GM23338 (cell line): ENCODE data around the gene DGKB. TPM values are rescaled to one million over a fixed set of nuclear protein-coding genes. Genes with fewer than 3 reads are reported as not detected.

Experiments
- ATAC-seq: fragments of 200-7000 bp; cut with Tn5 transposase; 3 replicates; pipeline ENCODE4 v1.9.1; 2020
- DNase-seq: peaks from one replicate; pipeline ENCODE4 v3.0.0-alpha.2; 2015; ENCODE audit warnings: low spot score
- H2AFZ ChIP-seq: fragments of 200-600 bp; sonication (generic); 2 replicates; pipeline ENCODE4 v1.8.0; 2016; ENCODE audit warnings: antibody characterized with exemption, mild to moderate bottlenecking, moderate library complexity
- H3F3A ChIP-seq: fragments of 200-600 bp; sonication (generic); replicated peaks from 2 replicates; pipeline ENCODE4 v1.8.0; 2017; ENCODE audit warnings: antibody characterized with exemption, mixed run types, low read depth
- H3K27ac ChIP-seq: fragments of 200-600 bp; sonication (generic); 2 replicates; pipeline ENCODE4 v1.6.1; 2016; ENCODE audit warnings: low read depth
- H3K27me3 ChIP-seq: fragments of 200-600 bp; sonication (generic); 2 replicates; pipeline ENCODE4 v1.8.0; 2016; ENCODE audit warnings: mild to moderate bottlenecking, mixed run types, moderate library complexity; ENCODE audit not compliant: insufficient read depth
- H3K36me3 ChIP-seq: fragments of 200-600 bp; sonication (generic); 2 replicates; pipeline ENCODE4 v1.8.0; 2016; ENCODE audit warnings: mild to moderate bottlenecking; ENCODE audit not compliant: insufficient read depth
- H3K4me1 ChIP-seq: fragments of 200-600 bp; sonication (generic); 2 replicates; pipeline ENCODE4 v1.8.0; 2016; ENCODE audit warnings: mild to moderate bottlenecking, moderate library complexity; ENCODE audit not compliant: insufficient read depth
- H3K4me2 ChIP-seq: fragments of 200-600 bp; sonication (generic); 2 replicates; pipeline ENCODE4 v1.7.1; 2017; ENCODE audit warnings: mixed run types
- H3K4me3 ChIP-seq: fragments of 200-600 bp; sonication (generic); 2 replicates; pipeline ENCODE4 v1.6.1; 2016; ENCODE audit warnings: mixed run types
- H3K79me2 ChIP-seq: fragments of 200-600 bp; sonication (generic); replicated peaks from 2 replicates; pipeline ENCODE4 v1.8.0; 2017; ENCODE audit warnings: mild to moderate bottlenecking; ENCODE audit not compliant: insufficient read depth
- H3K9me2 ChIP-seq: fragments of 200-600 bp; sonication (generic); 2 replicates; pipeline ENCODE4 v1.8.0; 2017; ENCODE audit not compliant: insufficient read depth
- H4K20me1 ChIP-seq: fragments of 200-600 bp; sonication (generic); replicated peaks from 2 replicates; pipeline ENCODE4 v1.8.0; 2017; ENCODE audit warnings: mild to moderate bottlenecking; ENCODE audit not compliant: insufficient read depth
- H3K27ac Mint-ChIP-seq: 2 replicates; pipeline ENCODE4 v1.8.0; 2020; ENCODE audit warnings: inconsistent platforms, mild to moderate bottlenecking, moderate library complexity, mixed read lengths
- H3K27me3 Mint-ChIP-seq: 3 replicates; pipeline ENCODE4 v1.8.0; 2022; ENCODE audit warnings: low read depth, mild to moderate bottlenecking, moderate library complexity, mixed read lengths, inconsistent platforms; ENCODE audit not compliant: insufficient read depth, poor library complexity
- H3K36me3 Mint-ChIP-seq: 3 replicates; pipeline ENCODE4 v1.8.0; 2021; ENCODE audit warnings: low read depth, mild to moderate bottlenecking, inconsistent platforms, moderate library complexity, mixed read lengths
- H3K4me1 Mint-ChIP-seq: 3 replicates; pipeline ENCODE4 v1.8.0; 2020; ENCODE audit warnings: mild to moderate bottlenecking, inconsistent platforms, mixed read lengths
- H3K4me3 Mint-ChIP-seq: 3 replicates; pipeline ENCODE4 v1.8.0; 2021; ENCODE audit warnings: moderate library complexity, mild to moderate bottlenecking, inconsistent platforms, mixed read lengths
- H3K9me3 Mint-ChIP-seq: 3 replicates; pipeline ENCODE4 v1.8.0; 2020; ENCODE audit warnings: moderate library complexity, mild to moderate bottlenecking, inconsistent platforms, mixed read lengths
- EZH2 ChIP-seq: fragments of 200-600 bp; sonication (generic); IDR thresholded peaks from one replicate; pipeline ENCODE4 v1.8.0; 2017; ENCODE audit warnings: antibody characterized with exemption, mild to moderate bottlenecking, low read depth; ENCODE audit not compliant: unreplicated experiment
- EZH2phosphoT487 ChIP-seq: fragments of 200-600 bp; sonication (generic); IDR thresholded peaks from one replicate; pipeline ENCODE4 v1.8.1; 2018; ENCODE audit warnings: antibody characterized with exemption; ENCODE audit not compliant: unreplicated experiment
- JUNB ChIP-seq: IDR thresholded peaks from one replicate; pipeline ENCODE4 v1.6.1; 2016; ENCODE audit warnings: antibody characterized with exemption; ENCODE audit not compliant: unreplicated experiment
- NANOG ChIP-seq: IDR thresholded peaks from 2 replicates; pipeline ENCODE4 v1.6.1; 2016; ENCODE audit warnings: antibody characterized with exemption, borderline replicate concordance
- POLR2AphosphoS5 ChIP-seq: IDR thresholded peaks from 2 replicates; pipeline ENCODE4 v1.6.1; 2016; ENCODE audit warnings: antibody characterized with exemption, low read depth
- STAT1 ChIP-seq: IDR thresholded peaks from one replicate; pipeline ENCODE4 v1.6.1; 2016; ENCODE audit warnings: antibody characterized with exemption; ENCODE audit not compliant: unreplicated experiment
- ZNF114 ChIP-seq: fragments of 250-450 bp; sonication (Bioruptor Pico); IDR thresholded peaks from 2 replicates; pipeline ENCODE4 v1.5.0; 2020; ENCODE audit warnings: mild to moderate bottlenecking, moderate library complexity
- ZNF331 ChIP-seq: fragments of 250-450 bp; sonication (Bioruptor Pico); IDR thresholded peaks from 2 replicates; pipeline ENCODE4 v1.5.0; 2020; ENCODE audit warnings: low read depth, mild to moderate bottlenecking, moderate library complexity
- polyA plus RNA-seq: library from polyadenylated mRNA; unstranded; fragments of >200 nt; fragmentation: Nextera tagmentation; extraction: Ambion mirVana; gene quantifications from 2 replicates; pipeline ENCODE4 v1.2.1, GENCODE V29; 2016
- total RNA-seq: library from RNA; depleted of rRNA; stranded (reverse); fragments of >200 nt; shearing (Covaris generic); gene quantifications from 2 replicates; pipeline ENCODE4 v1.2.3, GENCODE V29; 2014
- TF ChIP-seq, protein P1 (sequence below), 2 experiments: fragments of 200-600 bp in 1 of 2; sonication (generic) in 1 of 2; conservative IDR thresholded peaks; 2 replicates each; pipeline versions ENCODE4 v1.5.1 to v1.6.1; 2016 to 2017; ENCODE audit warnings: antibody characterized with exemption in 2 of 2, low read depth in 2 of 2, mild to moderate bottlenecking in 2 of 2, moderate library complexity in 1 of 2
- TF ChIP-seq, protein P2 (sequence below): IDR thresholded peaks from 2 replicates; pipeline ENCODE4 v1.6.1; 2016; ENCODE audit warnings: antibody characterized with exemption
- TF ChIP-seq, protein P3 (sequence below): IDR thresholded peaks from one replicate; pipeline ENCODE4 v1.6.1; 2018; ENCODE audit warnings: antibody characterized with exemption; ENCODE audit not compliant: unreplicated experiment
- TF ChIP-seq, protein P4 (sequence below): fragments of 250-450 bp; sonication (Bioruptor Pico); IDR thresholded peaks from 2 replicates; pipeline ENCODE4 v1.5.0; 2020; ENCODE audit warnings: mild to moderate bottlenecking, moderate library complexity

The DGKB gene
- total and polyA plus RNA-seq, 2 experiments from 2014 or later, result 4.8 to 11.5 TPM

DNA sequence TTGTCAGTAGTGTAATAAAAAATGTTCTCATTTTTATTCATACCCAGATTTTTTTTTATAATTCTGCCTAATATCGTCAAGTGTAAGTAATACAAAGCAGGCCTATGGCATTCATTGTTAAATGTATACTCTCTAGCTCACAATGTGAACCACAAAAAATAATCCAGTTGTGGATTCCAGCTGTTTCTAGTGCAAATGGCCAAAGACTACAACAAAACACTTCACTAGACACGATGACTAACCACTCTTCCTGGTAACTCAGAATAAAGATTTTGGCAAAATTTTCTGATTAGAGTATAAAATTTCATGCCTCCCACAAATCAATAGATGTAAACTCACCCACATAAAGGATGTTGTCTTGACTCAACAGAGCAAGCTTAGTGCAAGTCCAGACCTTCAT, 396.6 kb downstream of the DGKB start (continued):
- TF ChIP-seq, protein P1, sequence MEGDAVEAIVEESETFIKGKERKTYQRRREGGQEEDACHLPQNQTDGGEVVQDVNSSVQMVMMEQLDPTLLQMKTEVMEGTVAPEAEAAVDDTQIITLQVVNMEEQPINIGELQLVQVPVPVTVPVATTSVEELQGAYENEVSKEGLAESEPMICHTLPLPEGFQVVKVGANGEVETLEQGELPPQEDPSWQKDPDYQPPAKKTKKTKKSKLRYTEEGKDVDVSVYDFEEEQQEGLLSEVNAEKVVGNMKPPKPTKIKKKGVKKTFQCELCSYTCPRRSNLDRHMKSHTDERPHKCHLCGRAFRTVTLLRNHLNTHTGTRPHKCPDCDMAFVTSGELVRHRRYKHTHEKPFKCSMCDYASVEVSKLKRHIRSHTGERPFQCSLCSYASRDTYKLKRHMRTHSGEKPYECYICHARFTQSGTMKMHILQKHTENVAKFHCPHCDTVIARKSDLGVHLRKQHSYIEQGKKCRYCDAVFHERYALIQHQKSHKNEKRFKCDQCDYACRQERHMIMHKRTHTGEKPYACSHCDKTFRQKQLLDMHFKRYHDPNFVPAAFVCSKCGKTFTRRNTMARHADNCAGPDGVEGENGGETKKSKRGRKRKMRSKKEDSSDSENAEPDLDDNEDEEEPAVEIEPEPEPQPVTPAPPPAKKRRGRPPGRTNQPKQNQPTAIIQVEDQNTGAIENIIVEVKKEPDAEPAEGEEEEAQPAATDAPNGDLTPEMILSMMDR (conservative IDR thresholded peaks at IDR 0.05; ENCODE audit: low read depth in 2 of 2), result no peak
- TF ChIP-seq, protein P2, sequence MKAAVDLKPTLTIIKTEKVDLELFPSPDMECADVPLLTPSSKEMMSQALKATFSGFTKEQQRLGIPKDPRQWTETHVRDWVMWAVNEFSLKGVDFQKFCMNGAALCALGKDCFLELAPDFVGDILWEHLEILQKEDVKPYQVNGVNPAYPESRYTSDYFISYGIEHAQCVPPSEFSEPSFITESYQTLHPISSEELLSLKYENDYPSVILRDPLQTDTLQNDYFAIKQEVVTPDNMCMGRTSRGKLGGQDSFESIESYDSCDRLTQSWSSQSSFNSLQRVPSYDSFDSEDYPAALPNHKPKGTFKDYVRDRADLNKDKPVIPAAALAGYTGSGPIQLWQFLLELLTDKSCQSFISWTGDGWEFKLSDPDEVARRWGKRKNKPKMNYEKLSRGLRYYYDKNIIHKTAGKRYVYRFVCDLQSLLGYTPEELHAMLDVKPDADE, result no peak
- no peak for TF ChIP-seq NANOG
- no peak for TF ChIP-seq ZNF114
- TF ChIP-seq EZH2, result no peak
- no peak for TF ChIP-seq POLR2AphosphoS5
- TF ChIP-seq STAT1, result no peak
- no peak for TF ChIP-seq ZNF331
- TF ChIP-seq, protein P3, sequence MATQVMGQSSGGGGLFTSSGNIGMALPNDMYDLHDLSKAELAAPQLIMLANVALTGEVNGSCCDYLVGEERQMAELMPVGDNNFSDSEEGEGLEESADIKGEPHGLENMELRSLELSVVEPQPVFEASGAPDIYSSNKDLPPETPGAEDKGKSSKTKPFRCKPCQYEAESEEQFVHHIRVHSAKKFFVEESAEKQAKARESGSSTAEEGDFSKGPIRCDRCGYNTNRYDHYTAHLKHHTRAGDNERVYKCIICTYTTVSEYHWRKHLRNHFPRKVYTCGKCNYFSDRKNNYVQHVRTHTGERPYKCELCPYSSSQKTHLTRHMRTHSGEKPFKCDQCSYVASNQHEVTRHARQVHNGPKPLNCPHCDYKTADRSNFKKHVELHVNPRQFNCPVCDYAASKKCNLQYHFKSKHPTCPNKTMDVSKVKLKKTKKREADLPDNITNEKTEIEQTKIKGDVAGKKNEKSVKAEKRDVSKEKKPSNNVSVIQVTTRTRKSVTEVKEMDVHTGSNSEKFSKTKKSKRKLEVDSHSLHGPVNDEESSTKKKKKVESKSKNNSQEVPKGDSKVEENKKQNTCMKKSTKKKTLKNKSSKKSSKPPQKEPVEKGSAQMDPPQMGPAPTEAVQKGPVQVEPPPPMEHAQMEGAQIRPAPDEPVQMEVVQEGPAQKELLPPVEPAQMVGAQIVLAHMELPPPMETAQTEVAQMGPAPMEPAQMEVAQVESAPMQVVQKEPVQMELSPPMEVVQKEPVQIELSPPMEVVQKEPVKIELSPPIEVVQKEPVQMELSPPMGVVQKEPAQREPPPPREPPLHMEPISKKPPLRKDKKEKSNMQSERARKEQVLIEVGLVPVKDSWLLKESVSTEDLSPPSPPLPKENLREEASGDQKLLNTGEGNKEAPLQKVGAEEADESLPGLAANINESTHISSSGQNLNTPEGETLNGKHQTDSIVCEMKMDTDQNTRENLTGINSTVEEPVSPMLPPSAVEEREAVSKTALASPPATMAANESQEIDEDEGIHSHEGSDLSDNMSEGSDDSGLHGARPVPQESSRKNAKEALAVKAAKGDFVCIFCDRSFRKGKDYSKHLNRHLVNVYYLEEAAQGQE, result no peak

DNA sequence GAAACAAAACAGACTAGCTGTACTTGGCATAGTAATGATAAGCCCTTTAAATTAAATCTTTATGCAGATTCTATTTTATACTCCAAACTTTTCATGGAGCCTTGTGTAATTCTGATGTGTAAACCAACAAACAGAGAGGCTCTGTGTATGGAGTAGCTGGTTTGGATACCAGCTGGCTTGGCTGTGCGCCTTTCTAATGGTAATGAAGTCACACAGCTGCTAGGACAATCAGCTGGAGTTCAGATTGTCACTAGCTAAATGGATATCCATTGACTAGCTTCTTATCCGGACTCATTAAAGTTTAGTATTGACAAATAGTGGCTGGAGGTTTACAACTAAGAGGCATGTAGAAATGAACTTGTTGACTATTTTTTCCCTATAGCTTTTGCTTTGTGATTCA, 398.4 kb downstream of the DGKB start:
- Histone ChIP-seq H3K9me2 (no peaks in the 10 kb centered on the region), H3F3A (no peaks in the 10 kb centered on the region), H2AFZ (no peak overlapping the region), H3K36me3 (no peaks in the 10 kb centered on the region), H4K20me1 (no peaks in the 10 kb centered on the region), H3K27me3 (no peaks in the 10 kb centered on the region), H3K79me2 (no peaks in the 10 kb centered on the region), H3K4me3 (no peak overlapping the region), H3K27ac (no peak overlapping the region), H3K4me1 (peaks cover 9% of the 10 kb centered on the region), H3K4me2 (peak overlapping the region; percentile 6; the same call in 1 of the 2 replicates)
- Mint-ChIP-seq H3K27ac (no peak overlapping the region), H3K4me1 (peaks cover 18% of the 10 kb centered on the region), H3K9me3 (peaks cover 3% of the 10 kb centered on the region; the same call in 1 of the 3 replicates), H3K27me3 (no peaks in the 10 kb centered on the region), H3K4me3 (no peak overlapping the region), H3K36me3 (no peaks in the 10 kb centered on the region; the same call in 2 of the 3 replicates)
- DNase-seq, result peak; percentile 62
- ATAC-seq, result peak; percentile 89
- TF ChIP-seq, protein P2, result no peak
- TF ChIP-seq EZH2phosphoT487, result no peak
- TF ChIP-seq STAT1, result no peak
- TF ChIP-seq, protein P4, sequence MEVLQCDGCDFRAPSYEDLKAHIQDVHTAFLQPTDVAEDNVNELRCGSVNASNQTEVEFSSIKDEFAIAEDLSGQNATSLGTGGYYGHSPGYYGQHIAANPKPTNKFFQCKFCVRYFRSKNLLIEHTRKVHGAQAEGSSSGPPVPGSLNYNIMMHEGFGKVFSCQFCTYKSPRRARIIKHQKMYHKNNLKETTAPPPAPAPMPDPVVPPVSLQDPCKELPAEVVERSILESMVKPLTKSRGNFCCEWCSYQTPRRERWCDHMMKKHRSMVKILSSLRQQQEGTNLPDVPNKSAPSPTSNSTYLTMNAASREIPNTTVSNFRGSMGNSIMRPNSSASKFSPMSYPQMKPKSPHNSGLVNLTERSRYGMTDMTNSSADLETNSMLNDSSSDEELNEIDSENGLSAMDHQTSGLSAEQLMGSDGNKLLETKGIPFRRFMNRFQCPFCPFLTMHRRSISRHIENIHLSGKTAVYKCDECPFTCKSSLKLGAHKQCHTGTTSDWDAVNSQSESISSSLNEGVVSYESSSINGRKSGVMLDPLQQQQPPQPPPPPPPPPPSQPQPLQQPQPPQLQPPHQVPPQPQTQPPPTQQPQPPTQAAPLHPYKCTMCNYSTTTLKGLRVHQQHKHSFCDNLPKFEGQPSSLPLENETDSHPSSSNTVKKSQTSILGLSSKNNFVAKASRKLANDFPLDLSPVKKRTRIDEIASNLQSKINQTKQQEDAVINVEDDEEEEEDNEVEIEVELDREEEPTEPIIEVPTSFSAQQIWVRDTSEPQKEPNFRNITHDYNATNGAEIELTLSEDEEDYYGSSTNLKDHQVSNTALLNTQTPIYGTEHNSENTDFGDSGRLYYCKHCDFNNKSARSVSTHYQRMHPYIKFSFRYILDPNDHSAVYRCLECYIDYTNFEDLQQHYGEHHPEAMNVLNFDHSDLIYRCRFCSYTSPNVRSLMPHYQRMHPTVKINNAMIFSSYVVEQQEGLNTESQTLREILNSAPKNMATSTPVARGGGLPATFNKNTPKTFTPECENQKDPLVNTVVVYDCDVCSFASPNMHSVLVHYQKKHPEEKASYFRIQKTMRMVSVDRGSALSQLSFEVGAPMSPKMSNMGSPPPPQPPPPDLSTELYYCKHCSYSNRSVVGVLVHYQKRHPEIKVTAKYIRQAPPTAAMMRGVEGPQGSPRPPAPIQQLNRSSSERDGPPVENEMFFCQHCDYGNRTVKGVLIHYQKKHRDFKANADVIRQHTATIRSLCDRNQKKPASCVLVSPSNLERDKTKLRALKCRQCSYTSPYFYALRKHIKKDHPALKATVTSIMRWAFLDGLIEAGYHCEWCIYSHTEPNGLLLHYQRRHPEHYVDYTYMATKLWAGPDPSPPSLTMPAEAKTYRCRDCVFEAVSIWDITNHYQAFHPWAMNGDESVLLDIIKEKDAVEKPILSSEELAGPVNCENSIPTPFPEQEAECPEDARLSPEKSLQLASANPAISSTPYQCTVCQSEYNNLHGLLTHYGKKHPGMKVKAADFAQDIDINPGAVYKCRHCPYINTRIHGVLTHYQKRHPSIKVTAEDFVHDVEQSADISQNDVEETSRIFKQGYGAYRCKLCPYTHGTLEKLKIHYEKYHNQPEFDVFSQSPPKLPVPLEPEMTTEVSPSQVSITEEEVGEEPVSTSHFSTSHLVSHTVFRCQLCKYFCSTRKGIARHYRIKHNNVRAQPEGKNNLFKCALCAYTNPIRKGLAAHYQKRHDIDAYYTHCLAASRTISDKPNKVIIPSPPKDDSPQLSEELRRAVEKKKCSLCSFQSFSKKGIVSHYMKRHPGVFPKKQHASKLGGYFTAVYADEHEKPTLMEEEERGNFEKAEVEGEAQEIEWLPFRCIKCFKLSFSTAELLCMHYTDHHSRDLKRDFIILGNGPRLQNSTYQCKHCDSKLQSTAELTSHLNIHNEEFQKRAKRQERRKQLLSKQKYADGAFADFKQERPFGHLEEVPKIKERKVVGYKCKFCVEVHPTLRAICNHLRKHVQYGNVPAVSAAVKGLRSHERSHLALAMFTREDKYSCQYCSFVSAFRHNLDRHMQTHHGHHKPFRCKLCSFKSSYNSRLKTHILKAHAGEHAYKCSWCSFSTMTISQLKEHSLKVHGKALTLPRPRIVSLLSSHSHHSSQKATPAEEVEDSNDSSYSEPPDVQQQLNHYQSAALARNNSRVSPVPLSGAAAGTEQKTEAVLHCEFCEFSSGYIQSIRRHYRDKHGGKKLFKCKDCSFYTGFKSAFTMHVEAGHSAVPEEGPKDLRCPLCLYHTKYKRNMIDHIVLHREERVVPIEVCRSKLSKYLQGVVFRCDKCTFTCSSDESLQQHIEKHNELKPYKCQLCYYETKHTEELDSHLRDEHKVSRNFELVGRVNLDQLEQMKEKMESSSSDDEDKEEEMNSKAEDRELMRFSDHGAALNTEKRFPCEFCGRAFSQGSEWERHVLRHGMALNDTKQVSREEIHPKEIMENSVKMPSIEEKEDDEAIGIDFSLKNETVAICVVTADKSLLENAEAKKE (CRISPR knock-in tag), result no peak
- no peak for TF ChIP-seq EZH2
- no peak for TF ChIP-seq JUNB
- TF ChIP-seq ZNF114, result no peak
